ENCODE measurements around the gene SYT11. TPM values are rescaled to one million over a fixed set of nuclear protein-coding genes. Genes with fewer than 3 reads are reported as not detected.

Gene SYT11, protein sequence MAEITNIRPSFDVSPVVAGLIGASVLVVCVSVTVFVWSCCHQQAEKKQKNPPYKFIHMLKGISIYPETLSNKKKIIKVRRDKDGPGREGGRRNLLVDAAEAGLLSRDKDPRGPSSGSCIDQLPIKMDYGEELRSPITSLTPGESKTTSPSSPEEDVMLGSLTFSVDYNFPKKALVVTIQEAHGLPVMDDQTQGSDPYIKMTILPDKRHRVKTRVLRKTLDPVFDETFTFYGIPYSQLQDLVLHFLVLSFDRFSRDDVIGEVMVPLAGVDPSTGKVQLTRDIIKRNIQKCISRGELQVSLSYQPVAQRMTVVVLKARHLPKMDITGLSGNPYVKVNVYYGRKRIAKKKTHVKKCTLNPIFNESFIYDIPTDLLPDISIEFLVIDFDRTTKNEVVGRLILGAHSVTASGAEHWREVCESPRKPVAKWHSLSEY
- total RNA-seq (10 to 100 TPM in 2 of 5 experiments, 1 to 10 TPM in 3; 1.4 to 22.9 (median 2.7) TPM), polyA plus RNA-seq (under 1 TPM; 0.39 to 0.48 TPM), total RNA-seq (1.3 reads per million, percentile 2 among the genes with 10 or more reads in this experiment)

DNA sequence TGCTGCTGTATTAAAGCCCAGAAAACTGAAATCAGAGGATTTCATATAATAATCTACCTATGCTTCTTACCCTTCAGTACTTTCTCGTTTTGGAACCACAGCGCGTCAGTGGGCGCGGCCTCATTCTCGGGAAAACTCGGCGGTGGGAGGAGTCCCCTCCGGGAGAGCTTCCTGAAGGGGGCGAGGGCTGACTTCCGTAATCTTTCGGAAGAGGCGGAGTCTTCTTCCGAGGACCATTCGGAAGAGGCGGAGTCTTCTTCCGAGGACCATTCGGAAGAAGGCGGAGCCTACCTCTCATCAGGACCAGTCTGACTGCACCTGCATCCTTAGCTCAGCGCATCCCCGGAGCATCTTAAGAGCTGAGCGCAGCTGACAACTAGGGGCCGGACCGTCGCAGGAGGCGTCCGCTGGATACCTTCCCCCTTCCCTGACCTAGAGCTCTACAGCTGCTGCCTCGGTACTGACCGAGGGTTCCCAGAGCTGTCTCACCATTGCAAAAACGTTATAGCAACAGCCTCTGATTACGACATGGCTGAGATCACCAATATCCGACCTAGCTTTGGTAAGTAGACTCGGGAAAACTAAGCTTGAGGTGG is at the start of gene SYT11:
TSS of gene SYT11 (plus strand) at position 334 of the 596 bp plus-strand sequence. CDS start at position 529, 195 bp downstream.
- Histone ChIP-seq H3K4me3 (ENCODE audit: low read length) (peak within 1 kb of the TSS; percentile 62), H3K27ac (ENCODE audit: low read depth, low read length) (peak within 1 kb of the TSS; percentile 72), H3K36me3 (ENCODE audit: control insufficient read depth in 2 of 3, insufficient read depth in 3 of 3, low read length in 3 of 3) (peaks cover 0 to 6% (median 0%) of the 10 kb centered on the region in 3 experiments), H3K4me1 (ENCODE audit: control insufficient read depth in 2 of 2, insufficient read depth in 2 of 2, low read length in 2 of 2) (peaks cover 17 to 25% of the 10 kb centered on the region in 2 donors), H3K9me3 (ENCODE audit: control insufficient read depth in 2 of 3, low read length in 3 of 3) (no peaks in the 10 kb centered on the region), H3K27me3 (ENCODE audit: control insufficient read depth in 2 of 2, insufficient read depth in 2 of 2, low read length in 2 of 2) (no peaks in the 10 kb centered on the region)
- H3K4me3 Mint-ChIP-seq = peak within 1 kb of the TSS; percentile 75 to 95 (median 92)
- ATAC-seq = peak; percentile 90
- peaks cover 0 to 24% (median 11%) of the 10 kb centered on the region in 5 donors for H3K27me3 Mint-ChIP-seq
- H3K27ac Mint-ChIP-seq = peak within 1 kb of the TSS; percentile 64 to 97 (median 86)
- H3K4me1 Mint-ChIP-seq = peaks cover 0 to 51% (median 39%) of the 10 kb centered on the region in 7 donors
- no peaks in the 10 kb centered on the region for H3K9me3 Mint-ChIP-seq
- H3K36me3 Mint-ChIP-seq = peaks cover 0 to 13% (median 4%) of the 10 kb centered on the region in 5 donors
- intact Hi-C loops (cut with micrococcal nuclease) = loop anchor here (1.0 to 10.0 kb wide), 19 partner anchors 52 to 1902 kb away; partner anchors contain the start of genes LAMTOR2 (in 2 of the 2), RIT1 (in 2 of the 2), ADAR (in 1 of the 2) and ARHGEF2 (in 1 of the 2)
- ChIA-PET POLR2A (interaction anchor here (0.6 to 1.5 kb wide), 6 partner anchors 13 to 1892 kb away, joined by 3 to 6 read pairs (median 4); partner anchors contain the start of genes CREB3L4 and KHDC4), CTCF (no interaction called here)
- DNase-seq = peak; percentile 78 to 93 (median 90)

DNA sequence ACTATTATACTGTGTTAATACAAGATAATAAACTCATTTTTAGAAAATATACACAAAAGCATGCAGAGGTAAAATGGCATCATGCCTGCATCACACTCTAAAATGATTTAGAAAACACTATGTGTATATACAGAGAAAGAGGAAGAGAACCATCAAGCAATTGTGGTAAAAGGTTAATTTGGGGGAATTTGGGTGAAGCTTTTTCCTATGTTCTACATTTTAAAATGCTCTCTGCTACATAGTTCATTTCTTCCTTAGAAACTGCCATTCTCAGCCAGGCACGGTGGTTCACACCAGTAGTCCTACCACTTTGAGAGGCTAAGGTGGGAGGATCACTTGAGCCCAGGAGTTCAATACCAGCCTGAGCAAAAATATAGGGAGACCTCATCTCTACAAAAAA is 46.5 kb upstream of the SYT11 start:
- intact Hi-C loops (cut with micrococcal nuclease) = no loop called here
- ATAC-seq = no peak
- Mint-ChIP-seq H3K36me3 (peaks cover 10 to 38% (median 23%) of the 10 kb centered on the region in 5 donors), H3K27ac (peak overlapping the region in 2 of 9 donors; percentile 26 to 54), H3K4me1 (peaks cover 0 to 7% (median 6%) of the 10 kb centered on the region in 7 donors), H3K9me3 (no peaks in the 10 kb centered on the region), H3K27me3 (no peaks in the 10 kb centered on the region), H3K4me3 (no peak overlapping the region)
- H3K36me3 ChIP-seq (ENCODE audit: control insufficient read depth in 2 of 3, insufficient read depth in 3 of 3, low read length in 3 of 3) = peaks cover 9 to 53% (median 10%) of the 10 kb centered on the region in 3 experiments
- no peaks in the 10 kb centered on the region for H3K27me3 ChIP-seq (ENCODE audit: control insufficient read depth in 2 of 2, insufficient read depth in 2 of 2, low read length in 2 of 2)
- CTCF ChIA-PET = no interaction called here
- no peak for DNase-seq
- H3K27ac ChIP-seq (ENCODE audit: low read depth, low read length) = no peak overlapping the region
- no peaks in the 10 kb centered on the region for H3K4me1 ChIP-seq (ENCODE audit: control insufficient read depth in 2 of 2, insufficient read depth in 2 of 2, low read length in 2 of 2)
- POLR2A ChIA-PET = no interaction called here
- no peak overlapping the region for H3K4me3 ChIP-seq (ENCODE audit: low read length)
- H3K9me3 ChIP-seq (ENCODE audit: control insufficient read depth in 2 of 3, low read length in 3 of 3) = no peaks in the 10 kb centered on the region

DNA sequence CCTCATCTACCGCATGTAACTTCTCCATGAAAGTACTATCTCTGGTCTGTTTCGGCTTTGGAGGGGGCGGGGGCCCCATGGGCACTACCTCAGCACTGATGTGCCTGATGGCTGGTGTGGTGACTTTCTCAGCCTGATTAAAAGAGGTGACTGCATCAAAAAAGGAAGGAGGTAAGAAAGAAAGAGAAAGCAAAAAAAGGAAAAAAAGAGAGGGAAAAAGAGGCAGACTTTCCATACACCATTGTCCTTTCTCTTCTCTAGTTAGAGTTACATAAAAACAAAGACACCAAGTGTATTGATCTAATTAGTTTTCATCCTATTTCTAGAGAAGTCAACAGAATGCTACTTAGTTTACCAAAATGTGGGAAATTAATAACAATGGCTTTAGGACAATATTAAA is 45.7 kb upstream of the SYT11 start:
- Histone ChIP-seq H3K9me3 (ENCODE audit: control insufficient read depth in 2 of 3, low read length in 3 of 3) (no peaks in the 10 kb centered on the region), H3K4me3 (ENCODE audit: low read length) (no peak overlapping the region), H3K27me3 (ENCODE audit: control insufficient read depth in 2 of 2, insufficient read depth in 2 of 2, low read length in 2 of 2) (no peaks in the 10 kb centered on the region), H3K36me3 (ENCODE audit: control insufficient read depth in 2 of 3, insufficient read depth in 3 of 3, low read length in 3 of 3) (peaks cover 7 to 54% (median 10%) of the 10 kb centered on the region in 3 experiments), H3K27ac (ENCODE audit: low read depth, low read length) (no peak overlapping the region), H3K4me1 (ENCODE audit: control insufficient read depth in 2 of 2, insufficient read depth in 2 of 2, low read length in 2 of 2) (no peaks in the 10 kb centered on the region)
- ChIA-PET CTCF (interaction anchor here (0.7 kb wide), 1 partner anchor 327 kb away, joined by 4 read pairs; no protein-coding TSS in a partner anchor), POLR2A (no interaction called here)
- no peaks in the 10 kb centered on the region for H3K27me3 Mint-ChIP-seq
- H3K4me3 Mint-ChIP-seq = no peak overlapping the region
- intact Hi-C loops (cut with micrococcal nuclease) = no loop called here
- ATAC-seq (no peak), DNase-seq (no peak)
- peak overlapping the region in 6 of 9 donors; percentile 1 to 88 (median 27) for H3K27ac Mint-ChIP-seq
- H3K36me3 Mint-ChIP-seq = peaks cover 4 to 37% (median 21%) of the 10 kb centered on the region in 5 donors
- H3K9me3 Mint-ChIP-seq = no peaks in the 10 kb centered on the region
- H3K4me1 Mint-ChIP-seq = peaks cover 0 to 7% (median 6%) of the 10 kb centered on the region in 7 donors

DNA sequence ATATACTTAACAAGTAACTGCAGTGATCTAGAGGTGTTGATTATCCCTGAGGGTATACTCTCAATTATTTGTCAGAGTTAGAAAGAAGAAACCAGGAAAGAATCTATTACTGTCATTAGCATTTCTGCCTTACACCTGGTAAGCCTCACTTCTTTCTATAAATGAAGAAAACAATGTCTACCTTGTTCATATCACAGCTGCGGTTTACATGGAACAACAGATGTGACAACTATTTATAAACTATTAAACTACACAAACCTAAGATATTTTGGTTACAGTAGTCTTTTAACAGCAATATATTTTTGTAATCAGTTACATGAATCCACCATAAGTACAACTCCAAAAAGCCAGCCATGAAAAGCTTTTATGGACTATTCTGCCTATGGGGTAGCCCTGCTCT is 43.0 kb upstream of the SYT11 start:
- intact Hi-C loops (cut with micrococcal nuclease) = no loop called here
- Mint-ChIP-seq H3K9me3 (no peaks in the 10 kb centered on the region), H3K27me3 (no peaks in the 10 kb centered on the region), H3K4me3 (no peak overlapping the region), H3K4me1 (peaks cover 0 to 4% (median 0%) of the 10 kb centered on the region in 7 donors), H3K36me3 (peaks cover 10 to 48% (median 29%) of the 10 kb centered on the region in 5 donors), H3K27ac (no peak overlapping the region)
- no peak overlapping the region for H3K4me3 ChIP-seq (ENCODE audit: low read length)
- CTCF ChIA-PET = interaction anchor here (0.7 kb wide), 1 partner anchor 664 kb away, joined by 6 read pairs; no protein-coding TSS in a partner anchor
- no peak for DNase-seq
- POLR2A ChIA-PET = interaction anchor here (0.9 to 1.2 kb wide), 2 partner anchors 18 to 492 kb away, joined by 3 read pairs; no protein-coding TSS in a partner anchor
- no peaks in the 10 kb centered on the region for H3K27me3 ChIP-seq (ENCODE audit: control insufficient read depth in 2 of 2, insufficient read depth in 2 of 2, low read length in 2 of 2)
- H3K4me1 ChIP-seq (ENCODE audit: control insufficient read depth in 2 of 2, insufficient read depth in 2 of 2, low read length in 2 of 2) = no peaks in the 10 kb centered on the region
- no peaks in the 10 kb centered on the region for H3K9me3 ChIP-seq (ENCODE audit: control insufficient read depth in 2 of 3, low read length in 3 of 3)
- no peak overlapping the region for H3K27ac ChIP-seq (ENCODE audit: low read depth, low read length)
- H3K36me3 ChIP-seq (ENCODE audit: control insufficient read depth in 2 of 3, insufficient read depth in 3 of 3, low read length in 3 of 3) = peaks cover 4 to 66% (median 11%) of the 10 kb centered on the region in 3 experiments
- ATAC-seq = no peak

DNA sequence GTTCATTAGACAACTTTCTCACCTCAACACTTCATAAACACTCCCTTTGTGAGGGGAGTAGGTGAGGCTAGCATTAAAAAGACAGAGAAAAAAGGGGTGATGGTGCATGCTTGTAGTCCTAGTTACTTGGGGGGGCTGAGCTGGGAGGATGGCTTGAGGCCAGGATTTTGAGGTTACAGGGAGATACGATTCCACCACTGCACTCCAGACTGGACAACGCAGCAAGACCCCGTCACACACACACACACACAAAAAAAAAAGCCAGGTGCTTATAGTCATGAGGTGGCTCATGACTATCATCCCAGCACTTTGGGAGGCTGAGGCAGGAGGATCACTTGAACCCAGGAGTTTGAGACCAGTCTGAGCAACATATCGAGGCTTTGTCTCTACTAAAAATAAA is 31.9 kb upstream of the SYT11 start:
- H3K27ac Mint-ChIP-seq = peak overlapping the region in 5 of 9 donors; percentile 6 to 84 (median 38)
- peaks cover 0 to 7% (median 0%) of the 10 kb centered on the region in 7 donors for H3K4me1 Mint-ChIP-seq
- no peaks in the 10 kb centered on the region for H3K27me3 Mint-ChIP-seq
- no peaks in the 10 kb centered on the region for H3K9me3 Mint-ChIP-seq
- peaks cover under 1 to 42% (median 5%) of the 10 kb centered on the region in 3 experiments for H3K36me3 ChIP-seq (ENCODE audit: control insufficient read depth in 2 of 3, insufficient read depth in 3 of 3, low read length in 3 of 3)
- no peak overlapping the region for H3K4me3 ChIP-seq (ENCODE audit: low read length)
- no peaks in the 10 kb centered on the region for H3K9me3 ChIP-seq (ENCODE audit: control insufficient read depth in 2 of 3, low read length in 3 of 3)
- intact Hi-C loops (cut with micrococcal nuclease) = no loop called here
- no peak overlapping the region for H3K27ac ChIP-seq (ENCODE audit: low read depth, low read length)
- ATAC-seq (no peak), DNase-seq (no peak)
- no peaks in the 10 kb centered on the region for H3K27me3 ChIP-seq (ENCODE audit: control insufficient read depth in 2 of 2, insufficient read depth in 2 of 2, low read length in 2 of 2)
- H3K4me3 Mint-ChIP-seq = peak overlapping the region in 1 of 10 donors; percentile 26
- peaks cover under 1 to 24% (median 11%) of the 10 kb centered on the region in 5 donors for H3K36me3 Mint-ChIP-seq
- no peaks in the 10 kb centered on the region for H3K4me1 ChIP-seq (ENCODE audit: control insufficient read depth in 2 of 2, insufficient read depth in 2 of 2, low read length in 2 of 2)
- CTCF ChIA-PET = no interaction called here
- POLR2A ChIA-PET = no interaction called here

DNA sequence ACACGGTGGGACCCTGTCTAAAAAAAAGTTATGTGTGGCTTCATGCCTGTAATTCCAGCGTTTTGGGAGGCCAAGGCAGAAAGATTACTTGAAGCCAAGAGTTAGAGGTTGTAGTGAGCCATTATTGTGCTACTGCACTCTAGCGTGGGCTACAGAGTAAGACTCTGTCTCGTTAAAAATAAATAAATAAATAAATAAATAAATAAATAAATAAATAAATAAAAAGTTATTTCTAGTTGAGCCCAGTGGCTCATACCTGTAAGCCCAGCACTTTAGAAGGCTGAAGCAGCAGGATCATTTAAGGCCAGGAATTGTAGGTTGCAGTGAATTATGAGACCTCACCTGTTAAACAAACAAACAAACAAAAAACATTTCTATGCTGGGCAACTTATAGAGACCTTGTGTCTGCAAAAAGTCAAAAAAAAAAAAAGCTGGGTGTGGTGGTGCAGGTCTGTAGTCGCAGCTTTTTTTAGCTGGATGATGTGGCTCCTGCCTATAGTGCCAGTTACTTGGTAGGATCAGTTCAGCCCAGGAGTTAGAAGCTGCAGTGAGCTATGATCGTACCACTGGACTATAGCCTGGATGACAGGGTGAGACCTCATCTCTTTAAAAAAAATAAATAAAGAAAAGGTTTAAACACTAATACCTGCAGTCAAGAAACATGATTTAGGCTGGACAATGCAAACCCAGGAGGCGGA is 27.9 kb upstream of the SYT11 start:
- intact Hi-C loops (cut with micrococcal nuclease) = no loop called here
- no peak overlapping the region for H3K27ac ChIP-seq (ENCODE audit: low read depth, low read length)
- Mint-ChIP-seq H3K9me3 (no peaks in the 10 kb centered on the region), H3K4me1 (peaks cover 16 to 31% (median 23%) of the 10 kb centered on the region in 7 donors), H3K4me3 (no peak overlapping the region), H3K27ac (no peak overlapping the region), H3K27me3 (no peaks in the 10 kb centered on the region), H3K36me3 (peaks cover 0 to 28% (median 26%) of the 10 kb centered on the region in 5 donors)
- no peaks in the 10 kb centered on the region for H3K9me3 ChIP-seq (ENCODE audit: control insufficient read depth in 2 of 3, low read length in 3 of 3)
- CTCF ChIA-PET = no interaction called here
- no peak for DNase-seq
- no peak overlapping the region for H3K4me3 ChIP-seq (ENCODE audit: low read length)
- ATAC-seq = no peak
- POLR2A ChIA-PET = interaction anchor here (0.5 to 0.8 kb wide), 2 partner anchors 15 to 17 kb away, joined by 3 read pairs; no protein-coding TSS in a partner anchor
- H3K36me3 ChIP-seq (ENCODE audit: control insufficient read depth in 2 of 3, insufficient read depth in 3 of 3, low read length in 3 of 3) = peaks cover 0 to 18% (median 0%) of the 10 kb centered on the region in 3 experiments
- no peaks in the 10 kb centered on the region for H3K27me3 ChIP-seq (ENCODE audit: control insufficient read depth in 2 of 2, insufficient read depth in 2 of 2, low read length in 2 of 2)
- no peaks in the 10 kb centered on the region for H3K4me1 ChIP-seq (ENCODE audit: control insufficient read depth in 2 of 2, insufficient read depth in 2 of 2, low read length in 2 of 2)

All from naive thymus-derived CD4-positive, alpha-beta T cell (primary cell).